Measurements from ENCODE around the gene ADRB2.
"Not testable (repeated sequence)": the region's sequence is repeated elsewhere in the genome, so short reads cannot be mapped to it uniquely, and the experiment has no call there.

Gene ADRB2

GRCh38 chr5:148826053-148826738 is at the start of gene ADRB2:
Gene ADRB2 (plus strand): TSS chr5:148826611. CDS start chr5:148826832, 221 bp downstream.
- peak; percentile 61 for DNase-seq (ENCODE audit: low spot score)

GRCh38 chr5:148776780-148777179 is 49.6 kb upstream of the ADRB2 start:
- no peak for DNase-seq (ENCODE audit: low spot score)

GRCh38 chr5:148778882-148779281 is 47.5 kb upstream of the ADRB2 start:
- DNase-seq (ENCODE audit: low spot score), result no peak

- DNase-seq (ENCODE audit: low spot score), result no peak
These were observed 45.7 kb upstream of the ADRB2 start for GRCh38 chr5:148780711-148781110.

GRCh38 chr5:148781766-148782165 is 44.6 kb upstream of the ADRB2 start:
- no peak for DNase-seq (ENCODE audit: low spot score)

- no peak for DNase-seq (ENCODE audit: low spot score)
These were observed 41.2 kb upstream of the ADRB2 start for GRCh38 chr5:148785223-148785622.

- no peak for DNase-seq (ENCODE audit: low spot score)
These were observed 40.0 kb upstream of the ADRB2 start for GRCh38 chr5:148786456-148786855.

- DNase-seq (ENCODE audit: low spot score), result no peak
These were observed 37.8 kb upstream of the ADRB2 start for GRCh38 chr5:148788636-148789035.

GRCh38 chr5:148790545-148791333 is 35.7 kb upstream of the ADRB2 start:
- DNase-seq (ENCODE audit: low spot score), result no peak

- DNase-seq (ENCODE audit: low spot score), result no peak
These were observed 35.1 kb upstream of the ADRB2 start for GRCh38 chr5:148791334-148791667.

- DNase-seq (ENCODE audit: low spot score), result no peak
These were observed 34.7 kb upstream of the ADRB2 start for GRCh38 chr5:148791696-148792095.

GRCh38 chr5:148792744-148793143 is 33.7 kb upstream of the ADRB2 start:
- no peak for DNase-seq (ENCODE audit: low spot score)

GRCh38 chr5:148793261-148793660 is 33.1 kb upstream of the ADRB2 start:
- DNase-seq (ENCODE audit: low spot score), result no peak

- DNase-seq (ENCODE audit: low spot score), result no peak
These were observed 32.1 kb upstream of the ADRB2 start for GRCh38 chr5:148794275-148794674.

- DNase-seq (ENCODE audit: low spot score), result no peak
These were observed 31.5 kb upstream of the ADRB2 start for GRCh38 chr5:148794729-148795561.

- no peak for DNase-seq (ENCODE audit: low spot score)
These were observed 29.5 kb upstream of the ADRB2 start for GRCh38 chr5:148796936-148797335.

- DNase-seq (ENCODE audit: low spot score), result no peak
These were observed 27.6 kb upstream of the ADRB2 start for GRCh38 chr5:148798786-148799185.

- no peak for DNase-seq (ENCODE audit: low spot score)
These were observed 26.5 kb upstream of the ADRB2 start for GRCh38 chr5:148799737-148800527.

- no peak for DNase-seq (ENCODE audit: low spot score)
These were observed 24.6 kb upstream of the ADRB2 start for GRCh38 chr5:148801682-148802276.

- DNase-seq (ENCODE audit: low spot score), result not testable (repeated sequence)
These were observed 23.0 kb upstream of the ADRB2 start for GRCh38 chr5:148803451-148803850.

GRCh38 chr5:148804393-148804792 is 22.0 kb upstream of the ADRB2 start:
- no peak for DNase-seq (ENCODE audit: low spot score)
